CD4-positive, alpha-beta T cell treated with Interleukin-10 for 1 hour (primary cell): ENCODE data around the gene ATP8B2.
"Not testable (repeated sequence)": the region's sequence is repeated elsewhere in the genome, so short reads cannot be mapped to it uniquely, and the experiment has no call there.

Experiments
- DNase-seq: peaks from one replicate; pipeline ENCODE4 v3.0.0-alpha.2; 2020

Gene ATP8B2

GRCh38 chr1:154324669-154325582, at the start of gene ATP8B2:
Gene ATP8B2, plus strand, starts transcription at chr1:154325525. Its CDS starts 2,617 bp downstream, at chr1:154328142.
- peak; percentile 88 for DNase-seq

- peak; percentile 51 for DNase-seq
Measured at GRCh38 chr1:154276797-154277196, 48.5 kb upstream of the ATP8B2 start.

GRCh38 chr1:154287591-154287990, 37.7 kb upstream of the ATP8B2 start:
- DNase-seq = not testable (repeated sequence)

GRCh38 chr1:154288661-154289060, 36.7 kb upstream of the ATP8B2 start:
- no peak for DNase-seq

GRCh38 chr1:154290921-154291320, 34.4 kb upstream of the ATP8B2 start:
- no peak for DNase-seq

GRCh38 chr1:154295408-154296235, 29.7 kb upstream of the ATP8B2 start:
- DNase-seq = no peak

GRCh38 chr1:154301582-154301981, 23.7 kb upstream of the ATP8B2 start:
- no peak for DNase-seq

- no peak for DNase-seq
Measured at GRCh38 chr1:154304664-154305337, 20.5 kb upstream of the ATP8B2 start.

- no peak for DNase-seq
Measured at GRCh38 chr1:154306151-154306550, 19.2 kb upstream of the ATP8B2 start.

GRCh38 chr1:154307670-154308270, 17.6 kb upstream of the ATP8B2 start:
- peak; percentile 9 for DNase-seq

GRCh38 chr1:154309136-154309535, 16.2 kb upstream of the ATP8B2 start:
- DNase-seq = not testable (repeated sequence)

GRCh38 chr1:154312229-154313065, 12.9 kb upstream of the ATP8B2 start:
- not testable (repeated sequence) for DNase-seq

- DNase-seq = no peak
Measured at GRCh38 chr1:154313066-154313356, 12.3 kb upstream of the ATP8B2 start.

GRCh38 chr1:154314226-154314625, 11.1 kb upstream of the ATP8B2 start:
- not testable (repeated sequence) for DNase-seq

GRCh38 chr1:154316704-154317103, 8.6 kb upstream of the ATP8B2 start:
- DNase-seq = no peak

- no peak for DNase-seq
Measured at GRCh38 chr1:154318386-154318785, 6.9 kb upstream of the ATP8B2 start.

GRCh38 chr1:154320882-154321608, 4.3 kb upstream of the ATP8B2 start, which contains the start of gene AQP10:
Gene AQP10, plus strand, starts transcription at chr1:154321093. Its CDS starts 63 bp downstream, at chr1:154321156.
- DNase-seq = no peak

- DNase-seq = not testable (repeated sequence)
Measured at GRCh38 chr1:154321609-154321934, 3.8 kb upstream of the ATP8B2 start.

GRCh38 chr1:154323493-154323892, 1.8 kb upstream of the ATP8B2 start:
- no peak for DNase-seq

GRCh38 chr1:154324241-154324640, 1.1 kb upstream of the ATP8B2 start:
- no peak for DNase-seq
